Suprapubic skin (tissue), 4 donors: ENCODE data around the gene TRAPPC2L. TPM values are rescaled to one million over a fixed set of nuclear protein-coding genes. Genes with fewer than 3 reads are reported as not detected.
A peak's percentile ranks its signal among the peaks of the same experiment; 100 is the strongest.

Source experiments
- DNase-seq, 2 donors: peaks; one replicate each; pipeline ENCODE4 v3.0.0-alpha.2; 2019; ENCODE audit warnings: low spot score in 2 of 2
- H3K27ac ChIP-seq: fragments of 200-600 bp; sonication (generic); one replicate; pipeline ENCODE4 v1.5.1; 2019
- H3K27me3 ChIP-seq: fragments of 200-600 bp; sonication (generic); one replicate; pipeline ENCODE4 v1.5.1; 2019
- H3K36me3 ChIP-seq: fragments of 200-600 bp; sonication (generic); one replicate; pipeline ENCODE4 v1.5.1; 2019
- H3K4me1 ChIP-seq: fragments of 200-600 bp; sonication (generic); one replicate; pipeline ENCODE4 v1.5.1; 2019
- H3K4me3 ChIP-seq: fragments of 200-600 bp; sonication (generic); one replicate; pipeline ENCODE4 v1.5.1; 2019; ENCODE audit warnings: mild to moderate bottlenecking
- H3K9me3 ChIP-seq: fragments of 200-600 bp; sonication (generic); one replicate; pipeline ENCODE4 v1.5.1; 2019
- CTCF ChIP-seq, 2 donors: fragments of 200-600 bp in 1 of 2; fragments of 450-650 bp in 1 of 2; sonication (generic) in 1 of 2; IDR thresholded peaks; one replicate each; pipeline ENCODE4 v1.5.1; 2016 to 2019; ENCODE audit warnings: antibody characterized with exemption in 2 of 2, mild to moderate bottlenecking in 1 of 2, moderate library complexity in 1 of 2
- EP300 ChIP-seq: sonication (generic); formaldehyde crosslinking; IDR thresholded peaks from one replicate; pipeline ENCODE4 v1.6.1; 2017; ENCODE audit warnings: antibody characterized with exemption
- POLR2A ChIP-seq, 2 donors: fragments of 450-650 bp; IDR thresholded peaks; one replicate each; pipeline ENCODE4 v1.6.1; 2017; ENCODE audit warnings: antibody characterized with exemption in 2 of 2, mild to moderate bottlenecking in 2 of 2, moderate library complexity in 2 of 2
- POLR2AphosphoS5 ChIP-seq, 3 donors: sonication (generic); formaldehyde crosslinking; IDR thresholded peaks; one replicate each; pipeline ENCODE4 v1.6.1; 2017; ENCODE audit warnings: antibody characterized with exemption in 3 of 3
- WGBS: methylation state at CpG from one replicate; pipeline ENCODE4 v1.1.5; 2018; 5-methylcytosine and 5-hydroxymethylcytosine counted together
- total RNA-seq, 4 donors: library from RNA; depleted of rRNA; stranded (reverse); fragments of >200 nt; gene quantifications; one replicate each; pipeline ENCODE4 v1.1.0, GENCODE V29; 2016

TRAPPC2L gene
- total RNA-seq, 4 donors from 2014 or later, result 31.9 to 49.2 (median 36.3) TPM

GRCh38 chr16:88851616-88852015 lies 5.3 kb upstream of the TRAPPC2L start:
- 95% methylated on average over 18 of the region's 19 CpGs for WGBS
- no peak overlapping the region for H3K4me3 ChIP-seq
- no peaks in the 10 kb centered on the region for H3K9me3 ChIP-seq
- H3K27me3 ChIP-seq, result no peaks in the 10 kb centered on the region
- no peak overlapping the region for H3K27ac ChIP-seq
- no peak for DNase-seq
- H3K4me1 ChIP-seq, result peaks cover 15% of the 10 kb centered on the region
- peaks cover 26% of the 10 kb centered on the region for H3K36me3 ChIP-seq
- TF ChIP-seq EP300, result no peak
- no peak for TF ChIP-seq POLR2AphosphoS5 (IDR thresholded peaks at IDR 0.05)
- no peak for TF ChIP-seq POLR2A (IDR thresholded peaks at IDR 0.05)
- no peak for TF ChIP-seq CTCF (IDR thresholded peaks at IDR 0.05)

- H3K9me3 ChIP-seq, result no peaks in the 10 kb centered on the region
- H3K4me1 ChIP-seq, result peaks cover 25% of the 10 kb centered on the region
- H3K36me3 ChIP-seq, result peaks cover 20% of the 10 kb centered on the region
- WGBS, result 72% methylated on average over 11 of the region's 17 CpGs
- DNase-seq, result no peak
- no peak for TF ChIP-seq POLR2A (IDR thresholded peaks at IDR 0.05)
- TF ChIP-seq POLR2AphosphoS5 (IDR thresholded peaks at IDR 0.05), result no peak
- TF ChIP-seq CTCF (IDR thresholded peaks at IDR 0.05), result no peak
- no peak for TF ChIP-seq EP300
- no peak overlapping the region for H3K27ac ChIP-seq
- H3K4me3 ChIP-seq, result no peak overlapping the region
- no peaks in the 10 kb centered on the region for H3K27me3 ChIP-seq
Measured at GRCh38 chr16:88853325-88853941, 3.5 kb upstream of the TRAPPC2L start.

GRCh38 chr16:88854306-88855111 lies 2.4 kb upstream of the TRAPPC2L start:
- Histone ChIP-seq H3K27me3 (no peaks in the 10 kb centered on the region), H3K27ac (no peak overlapping the region), H3K9me3 (no peaks in the 10 kb centered on the region), H3K36me3 (peaks cover 19% of the 10 kb centered on the region), H3K4me1 (peaks cover 32% of the 10 kb centered on the region), H3K4me3 (no peak overlapping the region)
- 40% methylated on average over 5 of the region's 20 CpGs for WGBS
- DNase-seq, result no peak
- no peak for TF ChIP-seq POLR2A (IDR thresholded peaks at IDR 0.05)
- no peak for TF ChIP-seq EP300
- TF ChIP-seq CTCF (IDR thresholded peaks at IDR 0.05), result no peak
- TF ChIP-seq POLR2AphosphoS5 (IDR thresholded peaks at IDR 0.05), result no peak

- Histone ChIP-seq H3K27ac (no peak overlapping the region), H3K36me3 (peaks cover 20% of the 10 kb centered on the region), H3K4me3 (no peak overlapping the region), H3K9me3 (no peaks in the 10 kb centered on the region), H3K4me1 (peaks cover 32% of the 10 kb centered on the region), H3K27me3 (no peaks in the 10 kb centered on the region)
- WGBS, result 84% methylated on average over 8 of the region's 8 CpGs
- no peak for TF ChIP-seq POLR2AphosphoS5 (IDR thresholded peaks at IDR 0.05)
- no peak for TF ChIP-seq POLR2A (IDR thresholded peaks at IDR 0.05)
- no peak for TF ChIP-seq EP300
- no peak for TF ChIP-seq CTCF (IDR thresholded peaks at IDR 0.05)
- DNase-seq, result no peak
Measured at GRCh38 chr16:88855176-88855575, 1.8 kb upstream of the TRAPPC2L start.

- TF ChIP-seq POLR2AphosphoS5 (IDR thresholded peaks at IDR 0.05), result no peak
- TF ChIP-seq CTCF (IDR thresholded peaks at IDR 0.05), result no peak
- TF ChIP-seq EP300, result no peak
- no peak for TF ChIP-seq POLR2A (IDR thresholded peaks at IDR 0.05)
- Histone ChIP-seq H3K27ac (no peak overlapping the region), H3K4me3 (peak overlapping the region; percentile 81), H3K27me3 (no peaks in the 10 kb centered on the region), H3K4me1 (peaks cover 32% of the 10 kb centered on the region), H3K9me3 (no peaks in the 10 kb centered on the region), H3K36me3 (peaks cover 20% of the 10 kb centered on the region)
- WGBS, result 80% methylated on average over 12 of the region's 13 CpGs
- DNase-seq, result no peak
Measured at GRCh38 chr16:88855736-88856121, 1.2 kb upstream of the TRAPPC2L start.
